HG03025 (cell line): ENCODE measurements around the gene RPS2.
"Not testable (repeated sequence)": the region's sequence is repeated elsewhere in the genome, so short reads cannot be mapped to it uniquely, and the experiment has no call there.

Experiments used
- ATAC-seq: cut with Tn5 transposase; IDR thresholded peaks from one replicate; pipeline ENCODE4 v1.9.1; 2021; ENCODE audit warnings: mild to moderate bottlenecking, moderate library complexity; ENCODE audit not compliant: unreplicated experiment, low FRiP score

RPS2 gene

DNA sequence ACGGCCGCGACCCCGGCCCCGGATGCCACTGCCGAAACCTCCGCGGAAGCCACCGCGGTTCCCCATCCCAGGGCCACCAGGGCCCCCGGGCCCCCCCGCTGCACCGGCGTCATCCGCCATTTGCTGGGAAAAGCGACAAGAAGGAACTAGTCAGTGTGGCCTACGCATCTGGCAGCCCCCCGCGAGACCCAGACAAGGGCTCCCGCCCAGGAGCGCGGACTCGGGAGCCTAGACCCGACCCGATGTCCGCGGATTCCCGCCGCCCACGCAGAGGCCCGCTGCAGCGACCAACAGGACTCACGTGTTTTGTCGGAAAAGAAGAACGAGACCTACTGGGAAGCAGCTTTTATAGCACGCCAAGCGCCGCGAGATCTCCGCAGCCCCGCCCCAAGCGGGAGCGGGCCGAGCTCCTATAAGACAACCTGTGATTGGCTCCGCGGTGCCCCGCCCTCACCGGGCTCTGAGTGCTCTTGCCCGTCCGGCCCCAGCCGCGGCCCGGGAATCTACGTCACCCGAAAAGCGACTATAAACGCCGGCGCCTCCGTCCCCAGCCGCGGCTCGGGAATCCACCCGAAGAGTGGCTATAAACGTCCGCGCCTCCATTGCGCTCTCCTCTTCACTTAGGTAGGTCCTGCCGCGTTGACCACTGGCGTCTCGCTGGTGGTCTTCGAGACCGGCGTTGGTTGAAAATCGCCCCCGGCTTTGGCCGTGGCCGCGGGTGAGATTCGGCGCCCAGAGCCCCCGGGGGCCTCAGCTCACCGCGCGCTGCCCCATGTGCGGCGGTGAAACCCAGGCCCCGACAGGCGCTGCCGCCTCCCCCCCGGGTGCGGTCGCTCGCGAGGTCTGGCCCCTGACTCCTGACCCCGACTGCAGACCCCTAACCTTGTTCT lies at the start of gene RPS2:
TSS of gene RPS2 (minus strand) at position 321 of the 890 bp plus-strand sequence. CDS start at position 120, 201 bp downstream.
- peak; percentile 67 for ATAC-seq

GRCh38 chr16:2013527-2013926 lies 48.9 kb upstream of the RPS2 start:
- ATAC-seq: no peak

DNA sequence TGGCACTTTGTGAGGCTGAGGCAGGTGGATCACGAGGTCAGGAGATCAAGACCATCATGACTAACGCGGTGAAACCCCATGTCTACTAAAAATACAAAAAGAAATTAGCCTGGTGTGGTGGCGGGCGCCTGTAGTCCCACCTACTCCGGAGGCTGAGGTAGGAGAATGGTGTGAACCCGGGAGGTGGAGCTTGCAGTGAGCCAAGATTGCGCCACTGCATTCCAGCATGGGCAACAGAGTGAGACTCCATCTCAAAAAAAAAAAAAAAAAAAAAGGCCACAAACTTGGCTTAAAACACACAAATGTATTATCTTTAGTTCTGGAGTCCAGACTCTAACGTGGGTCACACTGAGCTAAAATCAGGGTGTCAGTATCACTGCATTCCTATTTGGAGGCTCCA lies 47.1 kb upstream of the RPS2 start:
- ATAC-seq: not testable (repeated sequence)

DNA sequence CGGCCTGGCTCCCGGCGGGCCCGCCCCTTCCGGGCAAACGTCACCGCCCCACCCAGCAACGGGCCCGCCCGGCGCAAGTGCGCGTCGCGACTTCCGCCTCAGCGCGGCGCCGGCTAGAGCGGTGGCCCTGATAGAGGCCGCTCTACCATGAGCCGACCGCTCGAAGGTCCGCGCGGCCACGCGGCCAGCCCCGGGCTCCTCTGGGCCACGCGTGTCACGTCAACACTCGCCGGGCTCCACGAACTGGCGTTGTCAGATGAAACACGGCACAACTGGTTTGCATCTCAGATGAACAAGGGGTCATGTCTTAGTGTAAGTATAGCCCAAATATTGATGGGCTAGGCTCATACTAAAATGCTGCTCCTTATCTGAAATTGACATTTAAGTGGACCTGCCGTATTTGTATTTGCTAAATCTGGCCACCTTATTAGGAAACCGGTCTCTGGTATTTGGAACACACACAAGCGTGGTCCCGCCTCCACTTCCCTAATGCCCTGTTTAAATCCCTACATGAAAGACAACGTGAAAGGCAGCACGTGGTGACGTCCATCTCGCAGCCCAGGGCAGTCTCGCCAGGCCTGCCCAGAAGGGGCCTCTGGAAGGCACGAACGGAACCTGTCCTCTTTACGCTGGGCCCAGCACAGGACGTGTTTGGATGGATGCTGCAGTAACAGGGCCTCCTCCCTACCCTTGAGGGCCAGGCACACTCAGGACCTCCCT lies 45.3 kb upstream of the RPS2 start, which contains the start of gene ZNF598:
TSS of gene ZNF598 (minus strand) at position 31 of the 720 bp plus-strand sequence.
- ATAC-seq: peak; percentile 48

- peak; percentile 31 for ATAC-seq
Observed at GRCh38 chr16:2009164-2009711, 44.6 kb upstream of the RPS2 start.

GRCh38 chr16:2008631-2009163 lies 44.1 kb upstream of the RPS2 start:
- ATAC-seq: no peak

DNA sequence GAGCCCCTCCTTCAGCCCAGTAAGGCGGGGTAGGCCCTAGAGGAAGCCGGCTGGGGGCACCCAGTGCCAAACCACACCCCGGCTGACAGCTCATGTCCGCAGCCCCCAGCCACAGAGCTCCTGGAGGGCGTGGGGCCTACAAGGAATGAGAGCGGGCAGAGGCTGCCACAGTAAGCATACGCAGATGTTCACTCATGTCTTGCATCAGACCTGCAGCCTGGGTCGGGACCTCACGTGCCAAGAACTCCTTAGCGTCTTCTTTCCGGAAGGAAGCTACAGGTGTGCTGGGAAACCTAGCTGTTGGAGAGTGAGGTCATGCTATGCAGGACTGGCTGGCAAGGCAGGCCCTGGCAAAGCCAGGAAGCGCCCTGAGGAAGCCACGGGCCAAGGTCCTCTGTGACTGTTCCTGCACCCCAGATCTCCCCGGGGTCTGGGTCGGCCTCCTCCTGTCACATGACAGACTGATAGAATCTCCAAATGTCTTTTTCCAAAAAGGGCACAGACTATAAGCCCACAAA lies 43.4 kb upstream of the RPS2 start:
- ATAC-seq: no peak

- ATAC-seq: no peak
Observed at GRCh38 chr16:2007081-2007836, 42.6 kb upstream of the RPS2 start.

GRCh38 chr16:2006317-2006716 lies 41.7 kb upstream of the RPS2 start:
- ATAC-seq: no peak

DNA sequence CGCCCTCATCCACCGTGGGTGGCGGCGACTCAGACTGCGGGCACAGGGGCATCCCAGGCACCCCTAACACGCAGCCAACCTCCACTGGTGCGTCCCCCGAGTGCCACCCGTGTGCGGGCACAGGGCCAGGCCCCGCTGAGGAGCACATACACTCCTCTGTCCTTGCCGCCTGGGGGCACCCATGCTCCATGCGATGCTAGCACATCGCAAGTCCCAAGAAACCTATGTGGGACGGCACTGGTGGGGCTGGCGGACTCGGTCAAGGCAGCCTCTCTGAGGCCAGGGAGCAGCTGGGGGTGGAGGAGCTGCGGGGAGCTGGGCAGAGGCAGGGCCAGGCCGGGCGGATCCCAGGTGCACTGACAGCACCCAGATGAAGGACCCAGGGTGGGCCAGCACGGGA lies 41.0 kb upstream of the RPS2 start:
- no peak for ATAC-seq

DNA sequence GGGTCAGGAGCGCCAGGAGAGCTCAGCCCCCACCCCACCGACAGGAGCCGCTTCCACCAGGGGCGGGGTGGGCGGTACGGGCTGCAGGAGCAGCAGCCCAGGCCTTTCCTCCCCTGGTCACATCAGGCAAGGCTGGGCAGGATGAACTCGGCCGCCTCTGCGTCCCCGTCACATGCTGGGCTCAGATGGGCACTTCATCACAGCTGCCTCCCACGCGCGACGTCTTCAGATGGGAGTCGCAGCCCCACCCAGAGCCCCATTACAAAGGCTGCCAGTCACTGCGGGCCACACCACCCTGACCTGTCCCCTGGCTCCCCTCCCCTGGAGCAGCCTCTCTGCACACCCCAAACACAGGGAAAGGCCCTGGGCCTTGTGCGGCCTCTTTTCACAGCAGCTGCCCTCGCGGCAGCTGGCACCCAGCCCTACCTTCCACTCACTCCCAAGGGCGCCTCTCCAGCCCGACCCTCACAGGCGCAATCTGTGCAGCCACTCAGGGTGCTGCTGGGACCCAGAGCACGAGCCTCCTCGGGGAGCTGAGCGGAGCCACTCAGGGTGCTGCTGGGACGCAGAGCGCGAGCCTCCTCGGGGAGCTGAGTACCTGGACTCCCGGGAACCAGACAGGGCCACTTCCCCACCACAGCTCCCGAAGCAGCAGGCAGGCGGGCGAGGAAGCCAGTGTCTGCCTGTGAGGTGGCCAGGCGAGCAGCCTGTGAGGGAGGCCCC lies 40.3 kb upstream of the RPS2 start:
- no peak for ATAC-seq

GRCh38 chr16:2003827-2004641 lies 39.4 kb upstream of the RPS2 start:
- ATAC-seq: no peak

DNA sequence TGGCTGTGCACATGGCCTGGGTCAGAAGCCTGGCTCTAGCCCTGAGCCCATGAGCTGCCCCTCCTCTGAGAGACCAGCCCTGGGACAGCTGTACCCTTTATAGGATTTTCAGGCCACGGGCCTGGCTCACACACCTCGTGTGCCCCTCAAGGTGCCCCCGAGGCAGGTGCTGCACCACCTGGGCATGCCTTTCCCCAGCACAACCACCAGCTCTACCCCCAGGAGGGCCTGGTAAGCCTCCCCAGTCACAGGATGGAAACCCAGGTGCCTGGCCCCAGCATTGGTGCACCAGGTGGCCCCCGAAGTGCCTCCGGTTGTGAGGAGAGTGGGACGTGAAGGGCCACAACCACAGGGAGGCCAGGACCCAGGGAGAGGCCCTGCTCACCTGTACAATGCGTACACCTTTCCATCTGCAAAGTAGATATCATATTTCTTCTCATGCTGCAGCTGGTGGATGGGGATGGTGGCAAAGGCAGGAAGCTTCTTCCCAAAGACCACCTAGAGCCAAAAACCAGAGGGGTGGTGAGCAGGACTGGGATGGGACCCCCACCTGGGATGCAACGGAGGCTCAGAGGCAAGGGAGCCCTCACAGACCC lies 38.7 kb upstream of the RPS2 start:
- no peak for ATAC-seq

- ATAC-seq: no peak
Observed at GRCh38 chr16:2002406-2003230, 38.0 kb upstream of the RPS2 start.

- ATAC-seq: no peak
Observed at GRCh38 chr16:2001456-2002355, 37.1 kb upstream of the RPS2 start.

DNA sequence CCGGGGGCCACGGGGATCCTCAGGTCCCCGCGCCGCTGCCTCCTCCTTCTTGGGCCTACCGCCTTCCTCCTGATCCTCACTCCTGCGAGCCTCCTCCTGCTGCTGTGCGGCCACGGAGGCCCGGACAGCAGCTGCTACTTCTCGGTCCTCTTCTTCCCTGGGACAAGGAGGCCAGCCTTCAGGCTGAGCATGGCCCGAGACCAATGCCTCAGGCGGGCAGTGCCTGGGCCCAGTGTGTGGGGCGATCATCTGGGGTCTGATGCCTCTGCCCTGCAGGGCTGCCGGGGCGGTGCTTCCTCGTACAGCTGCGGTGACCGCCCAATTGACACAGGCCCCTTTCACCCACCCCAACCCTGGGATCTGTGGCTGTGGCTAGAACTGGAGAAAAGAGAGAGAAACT lies 36.4 kb upstream of the RPS2 start:
- ATAC-seq: no peak
